ENCODE measurements around the gene RASL12. TPM values are rescaled to one million over a fixed set of nuclear protein-coding genes. Genes with fewer than 3 reads are reported as not detected.

RASL12 gene, protein sequence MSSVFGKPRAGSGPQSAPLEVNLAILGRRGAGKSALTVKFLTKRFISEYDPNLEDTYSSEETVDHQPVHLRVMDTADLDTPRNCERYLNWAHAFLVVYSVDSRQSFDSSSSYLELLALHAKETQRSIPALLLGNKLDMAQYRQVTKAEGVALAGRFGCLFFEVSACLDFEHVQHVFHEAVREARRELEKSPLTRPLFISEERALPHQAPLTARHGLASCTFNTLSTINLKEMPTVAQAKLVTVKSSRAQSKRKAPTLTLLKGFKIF
- total RNA-seq (100 to 1,000 TPM in 1 of 4 donors, 10 to 100 TPM in 3; 29.1 to 102 (median 67.1) TPM), polyA plus RNA-seq (10 to 100 TPM in 1 of 3 donors, 1 to 10 TPM in 2; 1.8 to 10.2 (median 9.3) TPM)

DNA sequence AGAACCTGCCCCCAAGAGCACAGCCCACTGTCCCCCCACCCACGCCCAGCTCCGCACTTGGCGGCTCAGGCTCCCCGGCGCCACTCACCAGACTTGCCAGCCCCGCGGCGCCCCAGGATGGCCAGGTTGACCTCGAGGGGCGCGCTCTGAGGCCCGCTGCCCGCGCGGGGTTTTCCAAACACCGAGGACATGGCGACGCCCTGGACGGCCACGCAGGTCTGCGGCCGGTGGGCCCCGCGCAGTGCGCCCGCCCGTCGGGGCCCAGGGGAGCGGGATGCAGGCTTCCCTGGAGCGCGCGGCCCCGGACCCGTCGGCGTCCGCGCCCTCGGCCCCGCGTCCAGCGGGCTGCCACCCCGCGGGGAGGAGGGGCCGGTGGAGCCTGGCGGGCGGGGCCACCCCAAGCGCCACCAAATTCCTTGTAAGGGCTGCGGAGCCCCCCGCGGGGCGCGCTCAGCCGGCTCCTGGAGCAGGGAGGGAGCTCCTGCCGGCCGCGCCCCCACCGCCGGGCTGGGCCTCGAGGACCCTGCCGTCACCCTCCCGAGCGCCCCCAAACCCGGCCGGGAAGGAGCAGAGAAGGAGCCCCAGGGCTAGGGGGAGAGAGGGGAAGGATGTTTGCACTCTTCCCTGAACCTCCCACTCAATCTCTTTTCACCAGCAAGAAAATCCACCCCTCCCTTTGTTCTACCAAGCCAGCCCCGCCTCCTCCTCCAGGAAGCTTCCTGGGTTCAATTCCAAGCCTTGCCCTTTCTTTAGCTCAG lies at the start of gene RASL12:
Gene RASL12, minus strand, starts transcription at position 347 of the 758 bp plus-strand sequence. Its CDS starts 156 bp downstream, at position 191.
- H3K27ac ChIP-seq = peak within 1 kb of the TSS; percentile 83 to 96 (median 94)
- no peaks in the 10 kb centered on the region for H3K9me3 ChIP-seq
- H3K27me3 ChIP-seq = peaks cover 0 to 4% (median 0%) of the 10 kb centered on the region in 3 donors
- DNase-seq = no peak
- no peaks in the 10 kb centered on the region for H3K36me3 ChIP-seq
- 4 to 7% methylated on average over 66 of the region's 66 CpGs for WGBS, 2 donors
- H3K4me1 ChIP-seq = peaks cover 0 to 96% (median 74%) of the 10 kb centered on the region in 4 donors
- H3K4me3 ChIP-seq = peak within 1 kb of the TSS; percentile 57 to 83 (median 72)
- intact Hi-C loops (cut with DNase I) = no loop called here
- TF ChIP-seq, protein P1, sequence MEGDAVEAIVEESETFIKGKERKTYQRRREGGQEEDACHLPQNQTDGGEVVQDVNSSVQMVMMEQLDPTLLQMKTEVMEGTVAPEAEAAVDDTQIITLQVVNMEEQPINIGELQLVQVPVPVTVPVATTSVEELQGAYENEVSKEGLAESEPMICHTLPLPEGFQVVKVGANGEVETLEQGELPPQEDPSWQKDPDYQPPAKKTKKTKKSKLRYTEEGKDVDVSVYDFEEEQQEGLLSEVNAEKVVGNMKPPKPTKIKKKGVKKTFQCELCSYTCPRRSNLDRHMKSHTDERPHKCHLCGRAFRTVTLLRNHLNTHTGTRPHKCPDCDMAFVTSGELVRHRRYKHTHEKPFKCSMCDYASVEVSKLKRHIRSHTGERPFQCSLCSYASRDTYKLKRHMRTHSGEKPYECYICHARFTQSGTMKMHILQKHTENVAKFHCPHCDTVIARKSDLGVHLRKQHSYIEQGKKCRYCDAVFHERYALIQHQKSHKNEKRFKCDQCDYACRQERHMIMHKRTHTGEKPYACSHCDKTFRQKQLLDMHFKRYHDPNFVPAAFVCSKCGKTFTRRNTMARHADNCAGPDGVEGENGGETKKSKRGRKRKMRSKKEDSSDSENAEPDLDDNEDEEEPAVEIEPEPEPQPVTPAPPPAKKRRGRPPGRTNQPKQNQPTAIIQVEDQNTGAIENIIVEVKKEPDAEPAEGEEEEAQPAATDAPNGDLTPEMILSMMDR (IDR thresholded peaks at IDR 0.05) = no peak
- peak in 2 of 4 donors; percentile 37 to 43 for TF ChIP-seq POLR2AphosphoS5 (IDR thresholded peaks at IDR 0.05)

DNA sequence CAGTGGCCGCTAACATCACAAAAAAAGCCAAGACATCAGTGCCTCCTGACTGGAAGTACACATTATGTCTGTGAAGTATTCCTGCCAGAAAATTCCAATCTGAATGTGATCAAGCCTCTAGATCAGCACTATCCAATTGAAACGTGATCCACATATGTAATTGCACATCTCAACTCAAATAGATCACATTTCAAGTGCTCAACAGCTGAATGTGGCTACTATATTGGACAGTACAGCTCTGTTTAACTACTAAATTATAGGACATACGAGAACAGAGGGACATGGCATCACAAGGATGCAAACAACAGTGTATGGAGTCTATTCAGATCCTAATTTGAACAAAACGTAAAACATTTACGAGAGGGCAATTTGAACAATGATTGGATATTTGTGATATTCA lies 47.8 kb upstream of the RASL12 start:
- no peaks in the 10 kb centered on the region for H3K27me3 ChIP-seq
- no peaks in the 10 kb centered on the region for H3K9me3 ChIP-seq
- H3K27ac ChIP-seq = no peak overlapping the region
- no peak for DNase-seq
- WGBS, 2 donors = 72 to 84% methylated on average over 5 of the region's 5 CpGs
- TF ChIP-seq POLR2AphosphoS5 (IDR thresholded peaks at IDR 0.05) (no peak), POLR2A (IDR thresholded peaks at IDR 0.05) (no peak), EP300 (IDR thresholded peaks at IDR 0.05) (no peak)
- TF ChIP-seq, protein P1 (IDR thresholded peaks at IDR 0.05) = no peak
- no peaks in the 10 kb centered on the region for H3K4me1 ChIP-seq
- H3K36me3 ChIP-seq = peaks cover 19 to 87% (median 30%) of the 10 kb centered on the region in 4 donors
- no peak overlapping the region for H3K4me3 ChIP-seq
- intact Hi-C loops (cut with DNase I) = no loop called here

DNA sequence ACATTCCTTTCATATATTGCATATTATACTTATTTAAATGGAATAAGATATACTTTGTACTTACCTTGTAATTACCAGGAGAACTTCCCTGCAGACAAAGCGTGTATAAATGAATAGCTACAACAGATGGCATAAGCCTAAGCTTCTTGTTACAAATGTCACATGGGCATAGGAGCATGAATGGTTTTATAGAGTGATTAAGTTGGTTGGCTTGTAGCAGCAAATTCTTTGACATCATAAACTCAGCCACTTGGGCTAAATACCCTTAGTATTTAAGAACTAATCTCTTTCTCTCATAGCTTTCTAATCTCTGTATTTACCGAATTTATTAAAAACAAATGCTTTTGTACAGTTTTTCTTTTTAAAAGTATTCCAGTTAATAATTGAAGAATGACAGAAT lies 47.3 kb upstream of the RASL12 start, which contains the start of gene UBAP1L:
Gene UBAP1L, minus strand, starts transcription at position 115 of the 400 bp plus-strand sequence. CDS start 8,985 bp downstream, outside the sequence.
- H3K27me3 ChIP-seq = no peaks in the 10 kb centered on the region
- no peak for DNase-seq
- intact Hi-C loops (cut with DNase I) = no loop called here
- no peaks in the 10 kb centered on the region for H3K4me1 ChIP-seq
- no peak for TF ChIP-seq POLR2AphosphoS5 (IDR thresholded peaks at IDR 0.05)
- TF ChIP-seq, protein P1 (IDR thresholded peaks at IDR 0.05) = no peak
- TF ChIP-seq EP300 (IDR thresholded peaks at IDR 0.05) = no peak
- TF ChIP-seq POLR2A (IDR thresholded peaks at IDR 0.05) = no peak
- 83 to 87% methylated on average over 2 of the region's 2 CpGs for WGBS, 2 donors
- no peak within 1 kb of the TSS for H3K27ac ChIP-seq
- peaks cover 19 to 83% (median 30%) of the 10 kb centered on the region in 4 donors for H3K36me3 ChIP-seq
- H3K9me3 ChIP-seq = no peaks in the 10 kb centered on the region
- H3K4me3 ChIP-seq = no peak within 1 kb of the TSS

DNA sequence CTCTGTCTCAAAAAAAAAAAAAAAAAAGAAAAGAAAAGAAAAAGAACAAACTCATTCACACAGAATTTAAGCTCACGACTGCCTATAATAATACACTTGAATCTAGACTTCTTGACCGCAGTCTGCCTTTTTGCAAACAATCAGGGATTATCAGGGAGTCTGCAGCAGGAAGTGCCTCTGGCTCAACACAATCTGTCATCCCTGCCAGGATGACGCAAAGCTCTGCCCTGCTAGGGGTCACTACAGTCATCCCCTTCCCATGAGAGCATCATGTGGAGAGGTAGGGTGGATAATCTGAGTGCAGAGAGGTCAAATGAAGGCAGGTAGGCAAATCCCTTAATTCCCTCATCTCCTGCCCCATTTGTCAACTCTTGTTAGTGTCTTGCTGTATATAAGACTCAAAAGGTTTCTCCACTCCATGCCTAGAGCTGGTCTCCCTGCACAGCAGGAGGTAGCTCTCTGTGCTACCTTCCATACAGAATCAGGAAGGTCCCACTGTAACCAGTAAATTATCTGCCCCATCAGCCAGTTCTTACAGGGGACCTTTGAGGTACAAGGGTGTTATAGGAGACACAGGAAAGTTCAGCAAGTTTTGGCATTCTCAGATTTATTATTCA lies 43.0 kb upstream of the RASL12 start:
- H3K4me1 ChIP-seq = no peaks in the 10 kb centered on the region
- no peak overlapping the region for H3K27ac ChIP-seq
- no peaks in the 10 kb centered on the region for H3K27me3 ChIP-seq
- H3K36me3 ChIP-seq = peaks cover 2 to 49% (median 8%) of the 10 kb centered on the region in 4 donors
- WGBS, 2 donors = 76 to 79% methylated on average over 3 of the region's 3 CpGs
- DNase-seq = no peak
- intact Hi-C loops (cut with DNase I) = no loop called here
- H3K4me3 ChIP-seq = no peak overlapping the region
- TF ChIP-seq POLR2AphosphoS5 (IDR thresholded peaks at IDR 0.05) = no peak
- TF ChIP-seq, protein P1 (IDR thresholded peaks at IDR 0.05) = no peak
- no peak for TF ChIP-seq POLR2A (IDR thresholded peaks at IDR 0.05)
- TF ChIP-seq EP300 (IDR thresholded peaks at IDR 0.05) = no peak
- H3K9me3 ChIP-seq = no peaks in the 10 kb centered on the region

Data from sigmoid colon (tissue), 7 donors.